Measurements from ENCODE around the gene STK32B. TPM values are rescaled to one million over a fixed set of nuclear protein-coding genes. Genes with fewer than 3 reads are reported as not detected.

STK32B gene
- total RNA-seq, 2 experiments from 2014 or later: not detected

- TF ChIP-seq CTCF (IDR thresholded peaks at IDR 0.05): no peak
- CTCF ChIA-PET: no interaction called here
- no peaks in the 10 kb centered on the region for H3K27me3 Mint-ChIP-seq
- H3K4me1 Mint-ChIP-seq (ENCODE audit: low read depth): no peaks in the 10 kb centered on the region
- no peak for DNase-seq
- POLR2A ChIA-PET: no interaction called here
- intact Hi-C loops (cut with micrococcal nuclease): no loop called here
- no peaks in the 10 kb centered on the region for H3K36me3 Mint-ChIP-seq (ENCODE audit: low read depth)
- no peak overlapping the region for H3K27ac Mint-ChIP-seq
- ATAC-seq: no peak
- H3K4me3 Mint-ChIP-seq: no peak overlapping the region
- no peaks in the 10 kb centered on the region for H3K9me3 Mint-ChIP-seq
Measured at GRCh38 chr4:5455003-5455585, 403.8 kb downstream of the STK32B start.

- Mint-ChIP-seq H3K36me3 (ENCODE audit: low read depth) (no peaks in the 10 kb centered on the region), H3K27ac (no peak overlapping the region), H3K4me1 (ENCODE audit: low read depth) (no peaks in the 10 kb centered on the region), H3K27me3 (no peaks in the 10 kb centered on the region), H3K4me3 (no peak overlapping the region), H3K9me3 (no peaks in the 10 kb centered on the region)
- ATAC-seq (no peak), DNase-seq (no peak)
- ChIA-PET POLR2A (interaction anchor here (0.6 kb wide), 1 partner anchor 27 kb away, joined by 3 read pairs; no protein-coding TSS in a partner anchor), CTCF (no interaction called here)
- no peak for TF ChIP-seq CTCF (IDR thresholded peaks at IDR 0.05)
- intact Hi-C loops (cut with micrococcal nuclease): no loop called here
Measured at GRCh38 chr4:5456296-5456845, 405.1 kb downstream of the STK32B start.

GRCh38 chr4:5458676-5459075, 407.4 kb downstream of the STK32B start:
- POLR2A ChIA-PET: no interaction called here
- no peak overlapping the region for H3K27ac Mint-ChIP-seq
- H3K4me1 Mint-ChIP-seq (ENCODE audit: low read depth): no peaks in the 10 kb centered on the region
- no peak for TF ChIP-seq CTCF (IDR thresholded peaks at IDR 0.05)
- H3K9me3 Mint-ChIP-seq: no peaks in the 10 kb centered on the region
- intact Hi-C loops (cut with micrococcal nuclease): no loop called here
- ATAC-seq (no peak), DNase-seq (no peak)
- no peak overlapping the region for H3K4me3 Mint-ChIP-seq
- no peaks in the 10 kb centered on the region for H3K36me3 Mint-ChIP-seq (ENCODE audit: low read depth)
- no peaks in the 10 kb centered on the region for H3K27me3 Mint-ChIP-seq
- CTCF ChIA-PET: interaction anchor here (1.7 kb wide), 1 partner anchor 354 kb away, joined by 6 read pairs; no protein-coding TSS in a partner anchor

GRCh38 chr4:5459236-5459635, 408.0 kb downstream of the STK32B start:
- no peak overlapping the region for H3K27ac Mint-ChIP-seq
- no peaks in the 10 kb centered on the region for H3K27me3 Mint-ChIP-seq
- ChIA-PET POLR2A (no interaction called here), CTCF (interaction anchor here (0.9 to 1.7 kb wide), 3 partner anchors 13 to 409 kb away, joined by 4 to 6 read pairs (median 4); no protein-coding TSS in a partner anchor)
- ATAC-seq (no peak), DNase-seq (no peak)
- H3K36me3 Mint-ChIP-seq (ENCODE audit: low read depth): no peaks in the 10 kb centered on the region
- no peaks in the 10 kb centered on the region for H3K4me1 Mint-ChIP-seq (ENCODE audit: low read depth)
- no peak for TF ChIP-seq CTCF (IDR thresholded peaks at IDR 0.05)
- intact Hi-C loops (cut with micrococcal nuclease): no loop called here
- no peak overlapping the region for H3K4me3 Mint-ChIP-seq
- H3K9me3 Mint-ChIP-seq: no peaks in the 10 kb centered on the region

GRCh38 chr4:5460106-5460801, 409.0 kb downstream of the STK32B start:
- H3K4me1 Mint-ChIP-seq (ENCODE audit: low read depth): no peaks in the 10 kb centered on the region
- CTCF ChIA-PET: interaction anchor here (0.9 to 1.7 kb wide), 3 partner anchors 12 to 410 kb away, joined by 4 to 6 read pairs (median 4); no protein-coding TSS in a partner anchor
- POLR2A ChIA-PET: no interaction called here
- ATAC-seq: no peak
- no peak overlapping the region for H3K27ac Mint-ChIP-seq
- peak; percentile 18 for TF ChIP-seq CTCF (IDR thresholded peaks at IDR 0.05)
- H3K27me3 Mint-ChIP-seq: no peaks in the 10 kb centered on the region
- no peaks in the 10 kb centered on the region for H3K36me3 Mint-ChIP-seq (ENCODE audit: low read depth)
- intact Hi-C loops (cut with micrococcal nuclease): no loop called here
- DNase-seq: peak; percentile 18
- H3K4me3 Mint-ChIP-seq: no peak overlapping the region
- H3K9me3 Mint-ChIP-seq: no peaks in the 10 kb centered on the region

Measured in activated CD8-positive, alpha-beta T cell treated with anti-CD3 and anti-CD28 coated beads for 36 hours (primary cell).